DND-41 (cell line): ENCODE data around the gene COL25A1.

Experiments used
- CTCF ChIP-seq: IDR thresholded peaks from 2 replicates; pipeline ENCODE4 v1.5.1; 2012; ENCODE audit warnings: borderline replicate concordance, low read length, moderate library complexity, mild to moderate bottlenecking; ENCODE audit not compliant: poor library complexity, severe bottlenecking; ENCODE audit errors: extremely low read depth
- EZH2 ChIP-seq: IDR thresholded peaks from 3 replicates; pipeline ENCODE4 v1.6.1; 2012; ENCODE audit warnings: borderline replicate concordance, low read depth, mild to moderate bottlenecking, moderate library complexity, low read length, inconsistent platforms; ENCODE audit not compliant: severe bottlenecking

DNA sequence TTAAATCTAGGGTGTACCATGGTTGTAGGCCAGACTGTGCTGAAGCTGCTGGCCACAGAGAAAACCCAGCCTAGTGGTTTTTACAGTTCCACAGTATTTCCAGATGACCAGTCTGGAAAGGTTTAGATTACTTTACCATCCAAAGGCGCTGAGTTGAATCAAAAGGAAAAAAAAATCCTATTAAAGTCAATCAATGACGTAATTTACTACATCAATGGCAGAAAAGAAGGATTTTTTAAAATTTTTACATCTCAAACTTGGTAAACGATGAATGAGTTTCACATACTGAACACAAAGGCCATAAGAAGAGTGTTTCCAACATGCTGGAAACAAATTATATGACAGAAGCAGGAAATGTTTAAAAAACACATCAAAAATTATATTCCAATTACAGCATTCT, 409.0 kb downstream of the COL25A1 start:
- TF ChIP-seq CTCF (no peak), EZH2 (no peak)
